GM12872 (cell line): ENCODE data around the gene IL1RAPL2.

ENCODE experiments used
- TF ChIP-seq, protein P1 (sequence below): IDR thresholded peaks from 3 replicates; pipeline ENCODE4 v1.5.1; 2011; ENCODE audit warnings: low read depth, mild to moderate bottlenecking, low read length, moderate library complexity; ENCODE audit not compliant: insufficient read depth

Gene IL1RAPL2

DNA sequence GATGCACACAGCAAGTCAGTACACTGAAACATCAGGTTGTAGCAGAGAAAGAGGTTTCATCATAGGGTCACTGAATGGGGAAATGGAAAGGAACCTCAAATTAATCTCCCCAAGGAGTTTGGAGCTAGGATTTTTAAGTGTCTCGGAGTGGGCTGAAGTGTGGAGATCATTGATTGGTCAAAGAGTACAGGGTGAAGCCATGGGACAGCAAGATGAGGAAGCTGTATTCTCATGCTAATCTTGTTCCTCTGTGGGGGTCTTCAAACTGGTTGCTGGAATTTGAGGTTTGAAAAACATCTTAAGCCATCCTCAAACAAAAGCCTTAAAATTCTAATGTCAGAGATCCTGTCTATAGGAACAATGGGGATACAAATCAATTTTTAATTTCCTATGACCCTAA lies 733.3 kb downstream of the IL1RAPL2 start:
- TF ChIP-seq, protein P1, sequence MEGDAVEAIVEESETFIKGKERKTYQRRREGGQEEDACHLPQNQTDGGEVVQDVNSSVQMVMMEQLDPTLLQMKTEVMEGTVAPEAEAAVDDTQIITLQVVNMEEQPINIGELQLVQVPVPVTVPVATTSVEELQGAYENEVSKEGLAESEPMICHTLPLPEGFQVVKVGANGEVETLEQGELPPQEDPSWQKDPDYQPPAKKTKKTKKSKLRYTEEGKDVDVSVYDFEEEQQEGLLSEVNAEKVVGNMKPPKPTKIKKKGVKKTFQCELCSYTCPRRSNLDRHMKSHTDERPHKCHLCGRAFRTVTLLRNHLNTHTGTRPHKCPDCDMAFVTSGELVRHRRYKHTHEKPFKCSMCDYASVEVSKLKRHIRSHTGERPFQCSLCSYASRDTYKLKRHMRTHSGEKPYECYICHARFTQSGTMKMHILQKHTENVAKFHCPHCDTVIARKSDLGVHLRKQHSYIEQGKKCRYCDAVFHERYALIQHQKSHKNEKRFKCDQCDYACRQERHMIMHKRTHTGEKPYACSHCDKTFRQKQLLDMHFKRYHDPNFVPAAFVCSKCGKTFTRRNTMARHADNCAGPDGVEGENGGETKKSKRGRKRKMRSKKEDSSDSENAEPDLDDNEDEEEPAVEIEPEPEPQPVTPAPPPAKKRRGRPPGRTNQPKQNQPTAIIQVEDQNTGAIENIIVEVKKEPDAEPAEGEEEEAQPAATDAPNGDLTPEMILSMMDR = no peak

- TF ChIP-seq, protein P1 = no peak
These were observed 736.2 kb downstream of the IL1RAPL2 start for GRCh38 chrX:105302246-105302645.

- TF ChIP-seq, protein P1 = no peak
These were observed 741.8 kb downstream of the IL1RAPL2 start for GRCh38 chrX:105307762-105308161.

GRCh38 chrX:105313596-105313995 lies 747.6 kb downstream of the IL1RAPL2 start:
- TF ChIP-seq, protein P1 = no peak

DNA sequence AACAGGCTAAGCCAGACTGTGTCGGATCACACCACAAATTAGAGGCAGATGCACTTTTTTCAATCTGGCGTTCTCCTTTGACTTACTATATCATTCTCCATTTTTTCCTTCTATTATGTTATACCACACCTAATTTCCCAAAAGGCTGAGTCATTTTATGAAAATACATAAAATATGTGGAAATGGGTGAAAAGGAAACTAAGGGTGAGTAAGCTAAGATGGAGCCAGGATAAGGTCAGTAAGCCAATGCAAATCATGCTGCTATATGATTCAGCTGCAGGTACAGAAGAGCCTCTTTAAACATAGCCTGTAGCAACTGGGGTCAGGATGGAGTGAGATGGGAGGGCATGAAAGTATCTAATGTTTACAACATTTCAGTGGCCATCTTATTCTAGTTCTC lies 748.5 kb downstream of the IL1RAPL2 start:
- TF ChIP-seq, protein P1 = no peak

DNA sequence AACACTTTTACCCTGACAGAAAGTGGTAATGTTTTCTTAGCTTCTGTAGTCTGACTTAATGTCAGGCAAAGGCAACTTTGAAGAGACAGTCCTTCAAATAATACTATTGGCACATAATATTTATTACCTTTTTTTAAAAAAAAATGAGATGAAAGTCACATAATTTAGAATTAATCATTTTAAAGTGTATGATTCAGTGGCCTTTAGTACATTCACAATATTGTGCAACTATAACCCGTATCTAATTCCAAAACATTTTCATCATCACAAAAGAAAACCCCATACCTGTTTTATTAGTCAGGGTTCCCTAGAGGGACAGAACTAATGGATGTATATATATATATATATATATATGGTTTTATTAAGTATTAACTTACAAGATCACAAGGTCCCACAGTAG lies 749.2 kb downstream of the IL1RAPL2 start:
- TF ChIP-seq, protein P1 = no peak

DNA sequence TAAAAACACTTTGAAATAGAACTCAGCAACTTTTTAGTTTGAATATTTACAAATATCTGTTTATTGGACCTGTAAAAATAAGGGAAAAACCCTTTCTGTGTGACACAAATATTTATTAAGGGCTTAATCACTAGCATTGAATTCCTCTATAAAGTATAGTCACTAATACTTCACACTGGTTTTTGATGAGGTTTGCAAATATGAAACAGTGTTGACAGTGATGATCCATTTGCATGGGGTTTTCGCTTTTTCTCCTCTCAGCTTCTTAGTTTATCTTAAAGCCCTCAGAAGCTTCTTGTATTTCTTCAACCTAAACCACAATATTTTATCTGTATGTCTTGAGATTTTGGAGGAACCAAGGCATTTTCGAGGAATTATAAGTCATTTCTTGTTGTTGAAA lies 751.1 kb downstream of the IL1RAPL2 start:
- TF ChIP-seq, protein P1 = no peak

- TF ChIP-seq, protein P1 = no peak
These were observed 757.9 kb downstream of the IL1RAPL2 start for GRCh38 chrX:105323928-105324327.
